K562 (cell line): ENCODE data around the gene SRSF1. TPM values are rescaled to one million over a fixed set of nuclear protein-coding genes. Genes with fewer than 3 reads are reported as not detected.
A peak's percentile ranks its signal among the peaks of the same experiment; 100 is the strongest.

ENCODE experiments used
- HDAC1 ChIP-seq, 2 experiments: fragments of 450-650 bp; IDR thresholded peaks; 2 replicates each; pipeline ENCODE4 v1.6.1; 2016 to 2017; ENCODE audit warnings: inconsistent platforms in 1 of 2, mild to moderate bottlenecking in 1 of 2, moderate library complexity in 1 of 2
- LARP7 ChIP-seq: fragments of 450-650 bp; IDR thresholded peaks from 2 replicates; pipeline ENCODE4 v1.6.1; 2016
- MED1 ChIP-seq: sonication (generic); formaldehyde crosslinking; IDR thresholded peaks from 2 replicates; pipeline ENCODE4 v1.8.1; 2023; ENCODE audit warnings: missing genetic modification reagents, borderline replicate concordance
- RB1 ChIP-seq: fragments of 450-650 bp; IDR thresholded peaks from 2 replicates; pipeline ENCODE4 v1.6.1; 2017; ENCODE audit warnings: low read depth, mild to moderate bottlenecking
- SOX6 ChIP-seq: fragments of 450-650 bp; IDR thresholded peaks from 2 replicates; pipeline ENCODE4 v1.6.1; 2014; ENCODE audit warnings: mild to moderate bottlenecking
- STAT6 ChIP-seq: sonication (generic); formaldehyde crosslinking; IDR thresholded peaks from 2 replicates; pipeline ENCODE4 v1.8.1; 2023; ENCODE audit warnings: mild to moderate bottlenecking, missing genetic modification reagents
- VEZF1 ChIP-seq: fragments of 200-800 bp; sonication (Bioruptor generic); IDR thresholded peaks from 2 replicates; pipeline ENCODE4 v1.6.1; 2017; ENCODE audit warnings: missing genetic modification characterization, missing compliant biosample characterization
- polyA plus RNA-seq, 8 experiments: library from polyadenylated mRNA; depleted of rRNA in 4 of 8; stranded (reverse) in 5 of 8; unstranded in 3 of 8; fragments of >200 nt; fragmentation: Nextera tagmentation in 2 of 8; fragmentation: Illumina TruSeq in 1 of 8; extraction: Ambion mirVana in 2 of 8; extraction: Trizol in 1 of 8; gene quantifications; 2 replicates each; pipeline versions ENCODE4 v1.2.1 to v1.2.3, GENCODE V29; 2011 to 2014; ENCODE audit warnings: inconsistent platforms in 1 of 8, missing spikeins in 1 of 8
- total RNA-seq, 7 experiments: library from RNA; depleted of rRNA in 6 of 7; stranded (reverse); fragments of >200 nt in 6 of 7; fragmentation: Illumina TruSeq in 2 of 7; extraction: Trizol in 2 of 7; gene quantifications; 2 replicates each; pipeline versions ENCODE4 v1.2.1 to v1.2.3, GENCODE V29; 2011 to 2021; ENCODE audit warnings: low replicate concordance in 1 of 7
- TF ChIP-seq, protein P1 (sequence below), 2 experiments: IDR thresholded peaks; 2 replicates each; pipeline ENCODE4 v1.6.1; 2012; ENCODE audit warnings: improper control_type of control experiment in 2 of 2, low read depth in 2 of 2, low read length in 2 of 2, borderline replicate concordance in 1 of 2

Gene SRSF1
- total and polyA plus RNA-seq, 9 of the 15 experiments (the other 6 are each of a cell fraction or from before 2014, with no cell fraction given) = 77.8 to 559 (median 442) TPM

DNA sequence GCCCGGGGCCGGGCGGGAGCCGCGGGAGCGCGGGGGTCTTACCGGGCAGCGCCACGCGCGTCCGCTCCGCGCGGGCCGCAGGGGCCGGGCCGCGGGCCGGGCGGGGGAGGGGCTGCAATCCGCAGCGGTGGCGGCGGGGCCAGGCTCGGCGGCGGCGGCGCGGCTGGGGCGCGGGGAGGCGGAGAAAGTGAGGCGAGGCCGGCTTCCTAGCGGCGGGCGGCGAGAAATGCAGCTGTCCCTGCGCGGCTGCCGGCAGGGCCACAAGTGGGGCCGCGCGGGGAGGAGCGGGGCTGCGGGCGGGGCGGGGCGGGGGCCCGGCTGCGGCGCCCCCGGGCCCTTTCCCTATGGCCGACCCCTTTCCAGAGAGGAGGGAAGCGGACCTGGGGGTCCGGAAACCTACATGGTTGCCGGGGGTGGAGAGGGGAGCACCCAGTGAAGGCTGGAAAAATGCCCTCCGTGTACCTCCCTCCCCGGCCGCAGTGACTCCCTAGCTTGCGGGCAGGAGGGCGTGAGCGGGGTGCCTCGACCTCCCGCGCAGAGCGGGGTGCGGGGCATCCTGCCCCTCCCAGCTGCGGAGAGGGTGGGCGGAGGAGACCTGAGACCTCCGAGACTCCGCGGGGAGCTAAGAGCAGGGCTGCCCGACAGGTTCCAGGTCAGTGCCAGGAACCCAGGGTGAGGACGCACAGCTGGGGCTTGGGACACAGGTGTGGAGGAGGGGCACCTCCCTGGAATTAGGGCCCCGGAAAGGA, 51.7 kb downstream of the SRSF1 start, which contains the start of gene CUEDC1 (continued):
- TF ChIP-seq VEZF1 (CRISPR knock-in tag) = peak; percentile 76
- no peak for TF ChIP-seq MED1 (CRISPR knock-in tag)
- TF ChIP-seq HDAC1 (IDR thresholded peaks at IDR 0.05) = no peak
- TF ChIP-seq RB1 = peak; percentile 32; the same call in 1 of the 2 replicates
- TF ChIP-seq, protein P1, sequence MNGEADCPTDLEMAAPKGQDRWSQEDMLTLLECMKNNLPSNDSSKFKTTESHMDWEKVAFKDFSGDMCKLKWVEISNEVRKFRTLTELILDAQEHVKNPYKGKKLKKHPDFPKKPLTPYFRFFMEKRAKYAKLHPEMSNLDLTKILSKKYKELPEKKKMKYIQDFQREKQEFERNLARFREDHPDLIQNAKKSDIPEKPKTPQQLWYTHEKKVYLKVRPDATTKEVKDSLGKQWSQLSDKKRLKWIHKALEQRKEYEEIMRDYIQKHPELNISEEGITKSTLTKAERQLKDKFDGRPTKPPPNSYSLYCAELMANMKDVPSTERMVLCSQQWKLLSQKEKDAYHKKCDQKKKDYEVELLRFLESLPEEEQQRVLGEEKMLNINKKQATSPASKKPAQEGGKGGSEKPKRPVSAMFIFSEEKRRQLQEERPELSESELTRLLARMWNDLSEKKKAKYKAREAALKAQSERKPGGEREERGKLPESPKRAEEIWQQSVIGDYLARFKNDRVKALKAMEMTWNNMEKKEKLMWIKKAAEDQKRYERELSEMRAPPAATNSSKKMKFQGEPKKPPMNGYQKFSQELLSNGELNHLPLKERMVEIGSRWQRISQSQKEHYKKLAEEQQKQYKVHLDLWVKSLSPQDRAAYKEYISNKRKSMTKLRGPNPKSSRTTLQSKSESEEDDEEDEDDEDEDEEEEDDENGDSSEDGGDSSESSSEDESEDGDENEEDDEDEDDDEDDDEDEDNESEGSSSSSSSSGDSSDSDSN (IDR thresholded peaks at IDR 0.05; ENCODE audit: borderline replicate concordance in 1 of 2, low read depth in 2 of 2, low read length in 2 of 2) = peak in 1 of 2 experiments; percentile 71; a peak in 1 of 4 replicates
- no peak for TF ChIP-seq SOX6
- no peak for TF ChIP-seq STAT6
- no peak for TF ChIP-seq LARP7
